ENCODE data around the gene HOXA3. TPM values are rescaled to one million over a fixed set of nuclear protein-coding genes. Genes with fewer than 3 reads are reported as not detected.
A peak's percentile ranks its signal among the peaks of the same experiment; 100 is the strongest.

HOXA3 gene
- total RNA-seq, 1 experiment from 2014 or later = not detected

DNA sequence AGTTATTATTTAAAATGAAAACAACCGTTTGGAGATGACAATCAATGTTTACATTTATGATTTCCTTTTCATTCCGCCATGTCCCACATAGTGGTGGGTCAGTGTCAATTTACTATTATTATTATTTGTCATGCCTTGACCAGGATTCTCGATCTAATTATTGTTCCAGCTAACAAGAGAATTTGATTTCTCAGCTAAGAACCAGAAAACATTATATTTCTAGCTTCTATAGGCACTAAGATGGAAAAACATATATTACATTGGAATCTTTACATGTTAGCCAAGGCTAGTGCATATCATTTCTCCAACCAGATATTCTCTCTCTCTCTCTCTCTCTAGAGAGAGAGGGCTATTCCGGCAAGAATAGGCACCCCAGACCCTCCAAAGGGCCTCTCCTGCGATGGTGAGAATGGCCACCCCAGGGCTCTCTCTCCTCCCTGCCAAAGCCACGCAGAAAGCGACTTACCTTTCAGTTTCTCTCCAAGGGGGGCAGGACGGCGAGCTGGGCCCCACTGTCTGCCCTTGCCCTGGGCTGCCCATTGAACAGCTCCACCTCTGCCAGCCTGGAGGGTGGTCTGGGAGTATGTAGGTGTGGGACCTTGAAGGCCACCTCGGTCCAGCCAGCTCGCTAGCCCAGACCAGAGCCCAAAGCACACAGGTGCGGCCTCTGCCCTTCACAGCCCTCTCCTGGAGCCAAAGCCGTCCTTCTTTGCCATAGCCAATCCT is 2.4 kb downstream of the HOXA3 start:
- ChIA-PET POLR2A (no interaction called here), CTCF (interaction anchor here (0.8 to 4.0 kb wide), 12 partner anchors 8 to 467 kb away, joined by 3 to 74 read pairs (median 4); partner anchors contain the start of gene HOXA9)
- Mint-ChIP-seq H3K9me3 (no peaks in the 10 kb centered on the region), H3K36me3 (peaks cover 3% of the 10 kb centered on the region), H3K27ac (no peak overlapping the region), H3K4me1 (peaks cover 26% of the 10 kb centered on the region), H3K27me3 (ENCODE audit: low read depth) (peaks cover 100% of the 10 kb centered on the region), H3K4me3 (peak overlapping the region; percentile 55)
- TF ChIP-seq CREB1 (CRISPR knock-in tag; IDR thresholded peaks at IDR 0.05) (no peak), CBFB (CRISPR knock-in tag; IDR thresholded peaks at IDR 0.05; ENCODE audit: low read depth) (no peak), FOXP1 (CRISPR knock-in tag; IDR thresholded peaks at IDR 0.05; ENCODE audit: borderline replicate concordance) (no peak), GRHL2 (CRISPR knock-in tag; IDR thresholded peaks at IDR 0.05; ENCODE audit: insufficient replicate concordance, severe bottlenecking) (no peak), PRRX2 (CRISPR knock-in tag; IDR thresholded peaks at IDR 0.05) (no peak)
- DNase-seq (ENCODE audit: low spot score) = no peak
- no peak for ATAC-seq

- Mint-ChIP-seq H3K4me1 (peaks cover 24% of the 10 kb centered on the region), H3K27ac (no peak overlapping the region), H3K9me3 (no peaks in the 10 kb centered on the region), H3K36me3 (no peaks in the 10 kb centered on the region), H3K4me3 (no peak overlapping the region), H3K27me3 (ENCODE audit: low read depth) (peaks cover 100% of the 10 kb centered on the region)
- ChIA-PET POLR2A (no interaction called here), CTCF (interaction anchor here (2.3 to 4.0 kb wide), 3 partner anchors 12 to 31 kb away, joined by 8 to 74 read pairs (median 46); no protein-coding TSS in a partner anchor)
- ATAC-seq (no peak), DNase-seq (ENCODE audit: low spot score) (no peak)
- TF ChIP-seq ATF1 (CRISPR knock-in tag; IDR thresholded peaks at IDR 0.05) = no peak
- TF ChIP-seq HMGA2 (CRISPR knock-in tag; IDR thresholded peaks at IDR 0.05) = no peak
- TF ChIP-seq, protein P1, sequence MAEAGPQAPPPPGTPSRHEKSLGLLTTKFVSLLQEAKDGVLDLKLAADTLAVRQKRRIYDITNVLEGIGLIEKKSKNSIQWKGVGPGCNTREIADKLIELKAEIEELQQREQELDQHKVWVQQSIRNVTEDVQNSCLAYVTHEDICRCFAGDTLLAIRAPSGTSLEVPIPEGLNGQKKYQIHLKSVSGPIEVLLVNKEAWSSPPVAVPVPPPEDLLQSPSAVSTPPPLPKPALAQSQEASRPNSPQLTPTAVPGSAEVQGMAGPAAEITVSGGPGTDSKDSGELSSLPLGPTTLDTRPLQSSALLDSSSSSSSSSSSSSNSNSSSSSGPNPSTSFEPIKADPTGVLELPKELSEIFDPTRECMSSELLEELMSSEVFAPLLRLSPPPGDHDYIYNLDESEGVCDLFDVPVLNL (CRISPR knock-in tag; IDR thresholded peaks at IDR 0.05; ENCODE audit: borderline replicate concordance, low read depth) = no peak
- TF ChIP-seq ZNF423 (CRISPR knock-in tag; IDR thresholded peaks at IDR 0.05) = no peak
- no peak for TF ChIP-seq CREB1 (CRISPR knock-in tag; IDR thresholded peaks at IDR 0.05)
- no peak for TF ChIP-seq CREM (CRISPR knock-in tag; IDR thresholded peaks at IDR 0.05)
- TF ChIP-seq RORB (CRISPR knock-in tag; IDR thresholded peaks at IDR 0.05) = no peak
- no peak for TF ChIP-seq ELF4 (CRISPR knock-in tag; IDR thresholded peaks at IDR 0.05; ENCODE audit: low read depth)
- TF ChIP-seq IRF2 (CRISPR knock-in tag; IDR thresholded peaks at IDR 0.05; ENCODE audit: borderline replicate concordance, low read depth) = no peak
- no peak for TF ChIP-seq NR3C1 (CRISPR knock-in tag; conservative IDR thresholded peaks at IDR 0.05; ENCODE audit: low read depth)
- no peak for TF ChIP-seq MLX (CRISPR knock-in tag; IDR thresholded peaks at IDR 0.05)
Observed at GRCh38 chr7:27148756-27149641, 3.4 kb downstream of the HOXA3 start.

DNA sequence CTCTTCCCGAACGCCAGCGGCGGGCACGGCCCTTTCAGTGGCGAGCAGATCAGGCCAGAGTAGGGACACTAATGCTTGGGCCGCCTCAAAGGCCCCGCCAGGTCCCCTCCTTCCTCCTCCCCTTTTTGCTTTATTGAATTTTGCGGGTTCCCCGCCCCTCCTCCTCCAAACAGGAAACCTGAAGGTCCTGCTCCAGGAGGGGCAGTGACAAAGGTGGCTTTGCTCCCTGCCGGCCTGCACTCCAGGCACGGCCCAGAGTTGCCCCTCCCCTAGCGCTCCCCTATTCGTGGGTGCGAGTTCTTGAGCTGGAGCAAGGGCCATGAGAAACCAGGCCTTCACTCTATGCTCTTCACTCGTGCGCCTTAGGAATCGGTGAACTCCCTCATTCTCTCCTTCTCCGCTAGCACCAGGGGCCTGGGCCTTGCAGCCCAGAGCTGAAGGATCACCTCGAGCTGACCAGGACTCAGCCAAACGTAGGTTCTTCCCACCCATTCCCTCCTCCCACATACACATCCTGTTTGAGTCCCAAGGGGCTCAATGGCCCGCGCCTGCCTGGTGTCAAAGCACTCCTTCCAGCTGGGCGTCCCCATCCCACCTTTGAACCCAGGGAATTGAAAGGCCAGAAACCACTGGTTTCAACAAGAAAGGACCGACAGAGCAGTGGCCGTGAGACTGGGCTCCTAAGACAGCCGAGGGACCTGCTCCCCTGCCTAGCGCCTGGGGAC is 4.2 kb downstream of the HOXA3 start:
- Mint-ChIP-seq H3K36me3 (no peaks in the 10 kb centered on the region), H3K4me1 (peaks cover 26% of the 10 kb centered on the region), H3K27ac (no peak overlapping the region), H3K27me3 (ENCODE audit: low read depth) (peaks cover 100% of the 10 kb centered on the region), H3K4me3 (peak overlapping the region; percentile 65), H3K9me3 (no peaks in the 10 kb centered on the region)
- ATAC-seq = no peak
- ChIA-PET CTCF (interaction anchor here (2.3 to 3.5 kb wide), 2 partner anchors 13 to 32 kb away, joined by 8 to 46 read pairs; no protein-coding TSS in a partner anchor), POLR2A (no interaction called here)
- no peak for TF ChIP-seq ATF1 (CRISPR knock-in tag; IDR thresholded peaks at IDR 0.05)
- TF ChIP-seq MYBL2 (CRISPR knock-in tag; IDR thresholded peaks at IDR 0.05) = no peak
- TF ChIP-seq ZNF416 (CRISPR knock-in tag; IDR thresholded peaks at IDR 0.05) = no peak
- TF ChIP-seq, protein P2, sequence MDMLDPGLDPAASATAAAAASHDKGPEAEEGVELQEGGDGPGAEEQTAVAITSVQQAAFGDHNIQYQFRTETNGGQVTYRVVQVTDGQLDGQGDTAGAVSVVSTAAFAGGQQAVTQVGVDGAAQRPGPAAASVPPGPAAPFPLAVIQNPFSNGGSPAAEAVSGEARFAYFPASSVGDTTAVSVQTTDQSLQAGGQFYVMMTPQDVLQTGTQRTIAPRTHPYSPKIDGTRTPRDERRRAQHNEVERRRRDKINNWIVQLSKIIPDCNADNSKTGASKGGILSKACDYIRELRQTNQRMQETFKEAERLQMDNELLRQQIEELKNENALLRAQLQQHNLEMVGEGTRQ (CRISPR knock-in tag; IDR thresholded peaks at IDR 0.05) = no peak
- no peak for DNase-seq (ENCODE audit: low spot score)

All from WTC11 (cell line).